Uterus (tissue), 2 donors: ENCODE measurements around the gene TCP11L1.

Experiments
- CTCF ChIP-seq, 4 experiments: fragments of 200-600 bp in 2 of 4; fragments of 450-650 bp in 2 of 4; sonication (generic) in 2 of 4; IDR thresholded peaks; one replicate each; pipeline ENCODE4 v1.5.1; 2016 to 2019; ENCODE audit warnings: antibody characterized with exemption in 4 of 4, mild to moderate bottlenecking in 2 of 4, moderate library complexity in 1 of 4
- POLR2A ChIP-seq, 2 donors: fragments of 450-650 bp; IDR thresholded peaks; one replicate each; pipeline ENCODE4 v1.6.1; 2016; ENCODE audit warnings: antibody characterized with exemption in 2 of 2, mild to moderate bottlenecking in 1 of 2, moderate library complexity in 1 of 2

GRCh38 chr11:33072465-33072864 is 33.1 kb downstream of the TCP11L1 start:
- TF ChIP-seq CTCF (IDR thresholded peaks at IDR 0.05) (no peak), POLR2A (IDR thresholded peaks at IDR 0.05) (no peak)
